Measurements from ENCODE around the gene ARID3A.

The ARID3A gene

DNA sequence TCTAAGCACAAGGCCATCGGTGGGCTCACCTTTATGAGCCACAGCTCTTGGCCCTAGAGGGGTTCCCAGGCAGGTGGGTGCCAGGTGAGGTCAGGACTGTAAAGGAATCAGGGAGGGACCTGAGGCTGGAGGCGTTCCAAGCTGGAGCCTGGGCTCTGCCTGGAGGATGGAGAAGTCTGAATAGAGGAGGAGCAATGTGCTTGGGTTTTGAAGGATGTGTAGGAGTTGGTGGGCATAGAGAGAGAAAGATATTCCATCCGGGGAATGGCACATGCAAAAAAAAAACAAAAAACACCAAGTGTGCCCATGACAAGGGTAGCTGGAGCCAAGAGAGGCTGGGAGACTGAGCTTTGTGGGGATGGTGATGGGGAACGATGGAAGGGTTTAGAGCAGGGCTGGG, 76.8 kb downstream of the ARID3A start:
- Histone ChIP-seq H3K4me1 (ENCODE audit: low read depth, poor library complexity, severe bottlenecking) (no peaks in the 10 kb centered on the region), H3K27me3 (ENCODE audit: insufficient read depth, low read depth) (peaks cover 16% of the 10 kb centered on the region; the same call in 1 of the 2 replicates), H2AFZ (ENCODE audit: low read depth) (no peak overlapping the region), H3K36me3 (ENCODE audit: insufficient read depth) (no peaks in the 10 kb centered on the region), H3K9ac (no peak overlapping the region), H3K27ac (no peak overlapping the region), H3K4me2 (no peak overlapping the region), H4K20me1 (ENCODE audit: insufficient read depth) (no peaks in the 10 kb centered on the region), H3K79me2 (ENCODE audit: insufficient read depth, low read depth) (no peaks in the 10 kb centered on the region), H3K4me3 (IDR thresholded peaks at IDR 0.05; ENCODE audit: insufficient read depth, low read depth, low read length) (no peak overlapping the region)
- TF ChIP-seq, protein P1, sequence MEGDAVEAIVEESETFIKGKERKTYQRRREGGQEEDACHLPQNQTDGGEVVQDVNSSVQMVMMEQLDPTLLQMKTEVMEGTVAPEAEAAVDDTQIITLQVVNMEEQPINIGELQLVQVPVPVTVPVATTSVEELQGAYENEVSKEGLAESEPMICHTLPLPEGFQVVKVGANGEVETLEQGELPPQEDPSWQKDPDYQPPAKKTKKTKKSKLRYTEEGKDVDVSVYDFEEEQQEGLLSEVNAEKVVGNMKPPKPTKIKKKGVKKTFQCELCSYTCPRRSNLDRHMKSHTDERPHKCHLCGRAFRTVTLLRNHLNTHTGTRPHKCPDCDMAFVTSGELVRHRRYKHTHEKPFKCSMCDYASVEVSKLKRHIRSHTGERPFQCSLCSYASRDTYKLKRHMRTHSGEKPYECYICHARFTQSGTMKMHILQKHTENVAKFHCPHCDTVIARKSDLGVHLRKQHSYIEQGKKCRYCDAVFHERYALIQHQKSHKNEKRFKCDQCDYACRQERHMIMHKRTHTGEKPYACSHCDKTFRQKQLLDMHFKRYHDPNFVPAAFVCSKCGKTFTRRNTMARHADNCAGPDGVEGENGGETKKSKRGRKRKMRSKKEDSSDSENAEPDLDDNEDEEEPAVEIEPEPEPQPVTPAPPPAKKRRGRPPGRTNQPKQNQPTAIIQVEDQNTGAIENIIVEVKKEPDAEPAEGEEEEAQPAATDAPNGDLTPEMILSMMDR (conservative IDR thresholded peaks at IDR 0.05; ENCODE audit: low read depth, low read length), result no peak

DNA sequence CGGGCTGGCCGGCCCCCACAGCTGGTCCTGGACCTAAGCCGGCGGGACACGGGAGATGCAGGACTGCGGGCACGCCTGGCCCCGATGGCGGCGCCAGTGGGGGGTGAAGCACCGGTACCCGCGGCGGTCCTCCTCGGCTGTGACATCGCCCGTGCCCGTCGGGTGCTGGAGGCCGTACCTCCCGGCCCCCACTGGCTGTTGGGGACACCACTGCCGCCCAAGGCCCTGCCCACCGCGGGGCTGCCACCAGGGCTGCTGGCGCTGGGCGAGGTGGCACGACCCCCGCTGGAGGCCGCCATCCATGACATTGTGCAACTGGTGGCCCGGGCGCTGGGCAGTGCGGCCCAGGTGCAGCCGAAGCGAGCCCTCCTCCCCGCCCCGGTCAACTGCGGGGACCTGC, 77.4 kb downstream of the ARID3A start:
- Histone ChIP-seq H3K27me3 (ENCODE audit: insufficient read depth, low read depth) (peaks cover 9% of the 10 kb centered on the region; the same call in 1 of the 2 replicates), H3K4me1 (ENCODE audit: low read depth, poor library complexity, severe bottlenecking) (no peaks in the 10 kb centered on the region), H4K20me1 (ENCODE audit: insufficient read depth) (no peaks in the 10 kb centered on the region), H3K4me3 (IDR thresholded peaks at IDR 0.05; ENCODE audit: insufficient read depth, low read depth, low read length) (no peak overlapping the region), H3K27ac (no peak overlapping the region), H3K9ac (no peak overlapping the region), H3K79me2 (ENCODE audit: insufficient read depth, low read depth) (no peaks in the 10 kb centered on the region), H3K4me2 (no peak overlapping the region), H2AFZ (ENCODE audit: low read depth) (no peak overlapping the region), H3K36me3 (ENCODE audit: insufficient read depth) (no peaks in the 10 kb centered on the region)
- TF ChIP-seq, protein P1 (conservative IDR thresholded peaks at IDR 0.05; ENCODE audit: low read depth, low read length), result no peak

DNA sequence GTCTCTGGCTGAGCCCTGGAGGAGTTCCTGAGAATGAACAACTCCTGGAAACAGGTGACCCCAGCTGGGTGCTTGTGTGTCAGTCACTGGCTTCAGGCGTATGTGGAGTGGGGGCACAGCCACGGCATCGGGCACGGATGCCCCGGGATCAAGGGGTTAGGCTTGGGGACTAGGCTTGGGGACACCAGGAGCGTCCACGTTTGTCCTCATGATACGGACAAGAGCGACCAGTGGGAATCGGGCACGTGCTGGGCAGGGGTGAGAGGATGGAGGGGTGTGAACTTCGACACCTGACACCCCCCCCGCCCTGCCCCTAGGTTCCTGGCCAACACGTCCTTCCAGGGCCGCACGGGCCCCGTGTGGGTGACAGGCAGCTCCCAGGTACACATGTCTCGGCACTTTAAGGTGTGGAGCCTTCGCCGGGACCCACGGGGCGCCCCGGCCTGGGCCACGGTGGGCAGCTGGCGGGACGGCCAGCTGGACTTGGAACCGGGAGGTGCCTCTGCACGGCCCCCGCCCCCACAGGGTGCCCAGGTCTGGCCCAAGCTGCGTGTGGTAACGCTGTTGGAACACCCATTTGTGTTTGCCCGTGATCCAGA, 78.5 kb downstream of the ARID3A start:
- no peak overlapping the region for H3K9ac ChIP-seq
- no peak overlapping the region for H2AFZ ChIP-seq (ENCODE audit: low read depth)
- no peak overlapping the region for H3K4me2 ChIP-seq
- TF ChIP-seq, protein P1 (conservative IDR thresholded peaks at IDR 0.05; ENCODE audit: low read depth, low read length), result no peak
- no peaks in the 10 kb centered on the region; the same call in 1 of the 2 replicates for H3K27me3 ChIP-seq (ENCODE audit: insufficient read depth, low read depth)
- no peaks in the 10 kb centered on the region for H3K4me1 ChIP-seq (ENCODE audit: low read depth, poor library complexity, severe bottlenecking)
- H3K79me2 ChIP-seq (ENCODE audit: insufficient read depth, low read depth), result no peaks in the 10 kb centered on the region
- no peak overlapping the region for H3K4me3 ChIP-seq (IDR thresholded peaks at IDR 0.05; ENCODE audit: insufficient read depth, low read depth, low read length)
- no peaks in the 10 kb centered on the region for H3K36me3 ChIP-seq (ENCODE audit: insufficient read depth)
- H3K27ac ChIP-seq, result no peak overlapping the region
- H4K20me1 ChIP-seq (ENCODE audit: insufficient read depth), result no peaks in the 10 kb centered on the region

DNA sequence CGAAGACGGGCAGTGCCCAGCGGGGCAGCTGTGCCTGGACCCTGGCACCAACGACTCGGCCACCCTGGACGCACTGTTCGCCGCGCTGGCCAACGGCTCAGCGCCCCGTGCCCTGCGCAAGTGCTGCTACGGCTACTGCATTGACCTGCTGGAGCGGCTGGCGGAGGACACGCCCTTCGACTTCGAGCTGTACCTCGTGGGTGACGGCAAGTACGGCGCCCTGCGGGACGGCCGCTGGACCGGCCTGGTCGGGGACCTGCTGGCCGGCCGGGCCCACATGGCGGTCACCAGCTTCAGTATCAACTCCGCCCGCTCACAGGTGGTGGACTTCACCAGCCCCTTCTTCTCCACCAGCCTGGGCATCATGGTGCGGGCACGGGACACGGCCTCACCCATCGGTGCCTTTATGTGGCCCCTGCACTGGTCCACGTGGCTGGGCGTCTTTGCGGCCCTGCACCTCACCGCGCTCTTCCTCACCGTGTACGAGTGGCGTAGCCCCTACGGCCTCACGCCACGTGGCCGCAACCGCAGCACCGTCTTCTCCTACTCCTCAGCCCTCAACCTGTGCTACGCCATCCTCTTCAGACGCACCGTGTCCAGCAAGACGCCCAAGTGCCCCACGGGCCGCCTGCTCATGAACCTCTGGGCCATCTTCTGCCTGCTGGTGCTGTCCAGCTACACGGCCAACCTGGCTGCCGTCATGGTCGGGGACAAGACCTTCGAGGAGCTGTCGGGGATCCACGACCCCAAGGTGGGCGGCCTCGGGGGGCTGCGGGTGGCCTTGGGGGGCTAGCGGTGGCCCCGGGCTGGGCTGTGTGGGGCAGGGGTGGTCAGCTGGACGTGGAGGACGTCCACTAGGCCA, 79.2 kb downstream of the ARID3A start:
- Histone ChIP-seq H3K36me3 (ENCODE audit: insufficient read depth) (no peaks in the 10 kb centered on the region), H4K20me1 (ENCODE audit: insufficient read depth) (no peaks in the 10 kb centered on the region), H3K27ac (no peak overlapping the region), H3K79me2 (ENCODE audit: insufficient read depth, low read depth) (no peaks in the 10 kb centered on the region), H3K4me1 (ENCODE audit: low read depth, poor library complexity, severe bottlenecking) (no peaks in the 10 kb centered on the region), H3K9ac (no peak overlapping the region), H3K4me2 (no peak overlapping the region), H3K27me3 (ENCODE audit: insufficient read depth, low read depth) (no peaks in the 10 kb centered on the region; the same call in 1 of the 2 replicates), H2AFZ (ENCODE audit: low read depth) (no peak overlapping the region), H3K4me3 (IDR thresholded peaks at IDR 0.05; ENCODE audit: insufficient read depth, low read depth, low read length) (no peak overlapping the region)
- TF ChIP-seq, protein P1 (conservative IDR thresholded peaks at IDR 0.05; ENCODE audit: low read depth, low read length), result no peak

Data from KMS-11 (cell line).